Smooth muscle cell (in vitro differentiated cells): Measurements from ENCODE around the gene CSRNP2. TPM values are rescaled to one million over a fixed set of nuclear protein-coding genes. Genes with fewer than 3 reads are reported as not detected.

ENCODE experiments used
- DNase-seq: peaks from one replicate; lab custom pipeline; 2025; ENCODE audit not compliant: unreplicated experiment; lab: John Stamatoyannopoulos, UW
- H2AFZ ChIP-seq: fragments of 200-600 bp; sonication (generic); 2 replicates; pipeline ENCODE4 v1.6.0; 2016; ENCODE audit warnings: antibody characterized with exemption, low read depth, mild to moderate bottlenecking
- H3F3A ChIP-seq: fragments of 200-600 bp; sonication (generic); 2 replicates; pipeline ENCODE4 v1.6.0; 2017; ENCODE audit warnings: antibody characterized with exemption, low read depth
- H3K27ac ChIP-seq: fragments of 200-600 bp; sonication (generic); 2 replicates; pipeline ENCODE4 v1.5.1; 2016; ENCODE audit warnings: low read depth, mild to moderate bottlenecking
- H3K27me3 ChIP-seq: fragments of 200-600 bp; sonication (generic); 2 replicates; pipeline ENCODE4 v1.6.1; 2016; ENCODE audit warnings: low read depth, mild to moderate bottlenecking
- H3K36me3 ChIP-seq: fragments of 200-600 bp; sonication (generic); 2 replicates; pipeline ENCODE4 v1.5.1; 2016; ENCODE audit warnings: low read depth
- H3K4me1 ChIP-seq: fragments of 200-600 bp; sonication (generic); 2 replicates; pipeline ENCODE4 v1.5.1; 2016; ENCODE audit warnings: low read depth
- H3K4me2 ChIP-seq: fragments of 200-600 bp; sonication (generic); 2 replicates; pipeline ENCODE4 v1.6.0; 2016; ENCODE audit warnings: mild to moderate bottlenecking
- H3K4me3 ChIP-seq: fragments of 200-600 bp; sonication (generic); 2 replicates; pipeline ENCODE4 v1.5.1; 2016; ENCODE audit warnings: mild to moderate bottlenecking
- H3K79me2 ChIP-seq: fragments of 200-600 bp; sonication (generic); 2 replicates; pipeline ENCODE4 v1.6.0; 2016; ENCODE audit warnings: low read depth, mild to moderate bottlenecking
- H3K9ac ChIP-seq: fragments of 200-600 bp; sonication (generic); 2 replicates; pipeline ENCODE4 v1.6.0; 2016; ENCODE audit warnings: low read depth
- H3K9me3 ChIP-seq: fragments of 200-600 bp; sonication (generic); replicated peaks from 2 replicates; pipeline ENCODE4 v1.5.1; 2016; ENCODE audit warnings: low read depth
- H4K20me1 ChIP-seq: fragments of 200-600 bp; sonication (generic); 2 replicates; pipeline ENCODE4 v1.6.0; 2016; ENCODE audit warnings: low read depth
- CTCF ChIP-seq: fragments of 200-600 bp; sonication (generic); IDR thresholded peaks from 2 replicates; pipeline ENCODE4 v1.5.1; 2017; ENCODE audit warnings: borderline replicate concordance, mild to moderate bottlenecking, antibody characterized with exemption; ENCODE audit not compliant: insufficient read depth, poor library complexity, severe bottlenecking
- WGBS: methylation state at CpG from one replicate; pipeline ENCODE4 v1.1.7; 2016; ENCODE audit warnings: low lambda C conversion rate; 5-methylcytosine and 5-hydroxymethylcytosine counted together
- polyA plus RNA-seq: library from polyadenylated mRNA; unstranded; fragments of >200 nt; fragmentation: Nextera tagmentation; extraction: Ambion mirVana; gene quantifications from 2 replicates; pipeline ENCODE4 v1.2.1, GENCODE V29; 2016
- total RNA-seq: library from RNA; depleted of rRNA; stranded (reverse); fragments of >200 nt; gene quantifications from 2 replicates; pipeline ENCODE4 v1.2.3, GENCODE V29; 2014

The CSRNP2 gene
- total and polyA plus RNA-seq, 2 experiments from 2014 or later: 26.3 to 33.8 TPM

GRCh38 chr12:51067771-51068170 lies 15.6 kb downstream of the CSRNP2 start:
- Histone ChIP-seq H3K27ac (no peak overlapping the region), H3K9me3 (no peaks in the 10 kb centered on the region), H4K20me1 (peaks cover 4% of the 10 kb centered on the region), H3K36me3 (peaks cover 10% of the 10 kb centered on the region), H3K9ac (no peak overlapping the region), H3K4me2 (no peak overlapping the region), H3K4me1 (no peaks in the 10 kb centered on the region), H3F3A (peaks cover 21% of the 10 kb centered on the region), H3K79me2 (peaks cover 8% of the 10 kb centered on the region), H2AFZ (no peak overlapping the region), H3K27me3 (no peaks in the 10 kb centered on the region), H3K4me3 (no peak overlapping the region)
- 76% methylated on average over 7 of the region's 7 CpGs for WGBS
- TF ChIP-seq CTCF: no peak
- no peak for DNase-seq

GRCh38 chr12:51067229-51067628 lies 16.2 kb downstream of the CSRNP2 start:
- no peak overlapping the region for H3K4me2 ChIP-seq
- H3F3A ChIP-seq: peaks cover 23% of the 10 kb centered on the region
- H3K4me3 ChIP-seq: no peak overlapping the region
- WGBS: 91% methylated on average over 4 of the region's 4 CpGs
- H3K27me3 ChIP-seq: no peaks in the 10 kb centered on the region
- no peak overlapping the region for H3K9ac ChIP-seq
- no peaks in the 10 kb centered on the region for H3K4me1 ChIP-seq
- no peak overlapping the region for H3K27ac ChIP-seq
- H3K36me3 ChIP-seq: peaks cover 10% of the 10 kb centered on the region
- H2AFZ ChIP-seq: no peak overlapping the region
- peaks cover 4% of the 10 kb centered on the region for H4K20me1 ChIP-seq
- TF ChIP-seq CTCF: no peak
- no peak for DNase-seq
- peaks cover 6% of the 10 kb centered on the region for H3K79me2 ChIP-seq
- no peaks in the 10 kb centered on the region for H3K9me3 ChIP-seq

GRCh38 chr12:51065530-51065929 lies 17.9 kb downstream of the CSRNP2 start:
- Histone ChIP-seq H3K4me1 (no peaks in the 10 kb centered on the region), H3K9ac (no peak overlapping the region), H3K4me2 (no peak overlapping the region), H3F3A (peaks cover 28% of the 10 kb centered on the region), H3K27ac (no peak overlapping the region), H4K20me1 (peaks cover 4% of the 10 kb centered on the region), H3K36me3 (peaks cover 10% of the 10 kb centered on the region), H3K79me2 (peaks cover 6% of the 10 kb centered on the region), H2AFZ (no peak overlapping the region), H3K4me3 (no peak overlapping the region), H3K9me3 (no peaks in the 10 kb centered on the region), H3K27me3 (no peaks in the 10 kb centered on the region)
- TF ChIP-seq CTCF: no peak
- whole genome bisulfite sequencing: 93% methylated on average over 5 of the region's 5 CpGs
- DNase-seq: no peak

DNA sequence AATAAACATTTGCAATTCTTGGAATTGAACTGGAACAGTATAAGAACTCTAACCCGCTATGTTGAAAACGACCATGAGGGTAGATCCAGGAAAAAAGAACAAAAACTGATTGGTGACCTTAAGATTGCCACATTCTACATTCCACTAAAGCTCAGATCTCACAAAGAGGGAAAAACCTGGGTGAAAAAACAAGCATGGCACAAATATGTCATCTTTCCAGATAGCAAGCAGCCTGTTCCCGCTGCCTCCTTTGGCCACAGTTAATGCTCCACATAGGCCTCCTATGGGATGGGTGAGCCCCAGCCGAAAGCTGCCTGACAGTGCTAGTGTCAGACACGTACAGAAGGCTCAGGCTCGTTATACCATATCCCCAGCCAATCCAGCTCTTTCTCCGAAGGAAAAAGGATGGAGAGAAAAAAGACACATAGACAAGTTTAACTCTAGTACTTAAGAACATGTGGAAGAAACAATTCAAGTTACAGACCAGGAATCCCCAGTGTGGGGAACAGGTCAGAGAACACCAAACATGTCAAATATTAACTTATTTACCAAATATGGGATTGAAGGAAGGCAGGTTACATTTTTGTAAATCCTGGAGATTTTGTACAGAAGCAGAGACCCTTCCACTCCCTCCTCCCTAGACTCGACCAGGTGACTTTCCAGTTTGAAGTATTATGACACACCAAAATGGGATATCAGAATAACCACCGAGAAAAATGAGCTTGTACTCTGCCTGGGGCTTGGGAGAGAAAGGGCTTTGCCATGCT lies 20.6 kb downstream of the CSRNP2 start:
- Histone ChIP-seq H3K79me2 (peaks cover 6% of the 10 kb centered on the region), H3K4me3 (no peak overlapping the region), H3K27ac (peak overlapping the region; percentile 2), H2AFZ (no peak overlapping the region), H3K9me3 (no peaks in the 10 kb centered on the region), H3K4me1 (no peaks in the 10 kb centered on the region), H3K4me2 (no peak overlapping the region), H3K27me3 (no peaks in the 10 kb centered on the region), H3K36me3 (peaks cover 20% of the 10 kb centered on the region), H3F3A (peaks cover 30% of the 10 kb centered on the region), H3K9ac (no peak overlapping the region), H4K20me1 (peaks cover 3% of the 10 kb centered on the region)
- 92% methylated on average over 9 of the region's 9 CpGs for WGBS
- TF ChIP-seq CTCF: no peak
- no peak for DNase-seq
